Neural progenitor cell (in vitro differentiated cells): ENCODE results near the gene S100A5.

Source experiments
- CTCF ChIP-seq: fragments of 200-600 bp; sonication (generic); IDR thresholded peaks from 2 replicates; pipeline ENCODE4 v1.5.1; 2017; ENCODE audit warnings: antibody characterized with exemption, mild to moderate bottlenecking
- EZH2 ChIP-seq: fragments of 200-600 bp; sonication (generic); IDR thresholded peaks from 2 replicates; pipeline ENCODE4 v1.6.1; 2017; ENCODE audit warnings: antibody characterized with exemption, mild to moderate bottlenecking, moderate library complexity
- EZH2phosphoT487 ChIP-seq: fragments of 200-600 bp; sonication (generic); IDR thresholded peaks from 2 replicates; pipeline ENCODE4 v1.6.1; 2017; ENCODE audit warnings: antibody characterized with exemption

GRCh38 chr1:153563991-153564390, 23.3 kb upstream of the S100A5 start:
- TF ChIP-seq CTCF (no peak), EZH2 (no peak), EZH2phosphoT487 (no peak)
